CD14-positive monocyte (primary cell): ENCODE results near the gene CARNS1. TPM values are rescaled to one million over a fixed set of nuclear protein-coding genes. Genes with fewer than 3 reads are reported as not detected.

Source experiments
- DNase-seq, 3 donors: peaks; one replicate each; pipeline ENCODE4 v3.0.0-alpha.2; 2011 to 2022
- H2AFZ ChIP-seq: 2 replicates; pipeline ENCODE4 v1.6.0; 2012; ENCODE audit warnings: mild to moderate bottlenecking, low read depth, low read length, inconsistent platforms; ENCODE audit not compliant: insufficient read depth, poor library complexity, severe bottlenecking
- H3K27ac ChIP-seq, 2 donors: 1 replicate in 1 of 2; 2 replicates in 1 of 2; pipeline ENCODE4 v1.5.1; 2012 to 2013; ENCODE audit warnings: low read length in 2 of 2, control low read depth in 1 of 2, inconsistent platforms in 1 of 2, low read depth in 1 of 2, mild to moderate bottlenecking in 1 of 2
- H3K27me3 ChIP-seq, 2 donors: one replicate each; pipeline versions ENCODE4 v1.6.0 to v1.6.1; 2011 to 2013; ENCODE audit warnings: low read length in 2 of 2; ENCODE audit not compliant: control insufficient read depth in 2 of 2, insufficient read depth in 2 of 2
- H3K36me3 ChIP-seq, 2 donors: replicated peaks in 1 of 2; 1 replicate in 1 of 2; 2 replicates in 1 of 2; pipeline versions ENCODE4 v1.5.1 to v1.6.1; 2012 to 2013; ENCODE audit warnings: low read length in 2 of 2, control low read depth in 1 of 2, inconsistent platforms in 1 of 2, mild to moderate bottlenecking in 1 of 2; ENCODE audit not compliant: insufficient read depth in 2 of 2, control insufficient read depth in 1 of 2
- H3K4me1 ChIP-seq, 2 donors: 1 replicate in 1 of 2; 2 replicates in 1 of 2; pipeline versions ENCODE4 v1.5.1 to v1.6.1; 2012 to 2013; ENCODE audit warnings: low read length in 2 of 2, control low read depth in 1 of 2, inconsistent platforms in 1 of 2, mild to moderate bottlenecking in 1 of 2, moderate library complexity in 1 of 2; ENCODE audit not compliant: insufficient read depth in 2 of 2, control insufficient read depth in 1 of 2
- H3K4me2 ChIP-seq: replicated peaks from 2 replicates; pipeline ENCODE3; 2012; ENCODE audit warnings: low read length, moderate library complexity, mild to moderate bottlenecking; ENCODE audit not compliant: poor library complexity, severe bottlenecking; ENCODE audit errors: extremely low read depth
- H3K4me3 ChIP-seq, 3 experiments: fragments of 200-600 bp in 1 of 3; sonication (generic) in 1 of 3; replicated peaks in 1 of 3; 1 replicate in 2 of 3; 2 replicates in 1 of 3; pipeline ENCODE4 v1.5.1; 2011 to 2013; ENCODE audit warnings: low read length in 3 of 3, mild to moderate bottlenecking in 3 of 3, control low read depth in 2 of 3, low read depth in 2 of 3, inconsistent platforms in 1 of 3, moderate library complexity in 1 of 3
- H3K79me2 ChIP-seq: 2 replicates; pipeline ENCODE4 v1.6.0; 2012; ENCODE audit warnings: mild to moderate bottlenecking, control low read depth, inconsistent platforms, low read length, moderate library complexity; ENCODE audit not compliant: insufficient read depth
- H3K9ac ChIP-seq: 2 replicates; pipeline ENCODE4 v1.6.0; 2017; ENCODE audit warnings: low read length, mild to moderate bottlenecking; ENCODE audit not compliant: insufficient read depth, poor library complexity, severe bottlenecking
- H3K9me3 ChIP-seq, 2 donors: replicated peaks in 1 of 2; 1 replicate in 1 of 2; 2 replicates in 1 of 2; pipeline versions ENCODE4 v1.5.1 to v1.6.1; 2012 to 2013; ENCODE audit warnings: low read length in 2 of 2, control low read depth in 1 of 2; ENCODE audit not compliant: control insufficient read depth in 1 of 2, insufficient read depth in 1 of 2
- H4K20me1 ChIP-seq: 2 replicates; pipeline ENCODE4 v1.6.0; 2012; ENCODE audit warnings: mild to moderate bottlenecking, low read length, control low read depth, moderate library complexity; ENCODE audit not compliant: insufficient read depth
- H3K27ac Mint-ChIP-seq, 7 donors: one replicate each; pipeline ENCODE4 v1.8.0; 2020; ENCODE audit warnings: mild to moderate bottlenecking in 7 of 7, mixed read lengths in 7 of 7, moderate library complexity in 6 of 7, inconsistent platforms in 2 of 7
- H3K27me3 Mint-ChIP-seq, 3 donors: one replicate each; pipeline ENCODE4 v1.8.0; 2021 to 2022; ENCODE audit warnings: low read depth in 3 of 3, mild to moderate bottlenecking in 3 of 3, mixed read lengths in 3 of 3, moderate library complexity in 3 of 3, inconsistent platforms in 1 of 3
- H3K36me3 Mint-ChIP-seq, 2 donors: one replicate each; pipeline ENCODE4 v1.8.0; 2020; ENCODE audit warnings: mixed read lengths in 2 of 2, inconsistent platforms in 1 of 2, mild to moderate bottlenecking in 1 of 2
- H3K4me1 Mint-ChIP-seq: one replicate; pipeline ENCODE4 v1.8.0; 2020; ENCODE audit warnings: mild to moderate bottlenecking, mixed read lengths
- H3K4me3 Mint-ChIP-seq, 2 donors: one replicate each; pipeline ENCODE4 v1.8.0; 2020; ENCODE audit warnings: mild to moderate bottlenecking in 2 of 2, mixed read lengths in 2 of 2, moderate library complexity in 1 of 2
- H3K9me3 Mint-ChIP-seq, 7 donors: one replicate each; pipeline ENCODE4 v1.8.0; 2020 to 2022; ENCODE audit warnings: mixed read lengths in 7 of 7, mild to moderate bottlenecking in 6 of 7, moderate library complexity in 6 of 7, inconsistent platforms in 2 of 7
- WGBS: methylation state at CpG from one replicate; pipeline ENCODE4 v1.1.5; 2013; ENCODE audit warnings: missing lambda C conversion rate; ENCODE audit not compliant: insufficient coverage; 5-methylcytosine and 5-hydroxymethylcytosine counted together
- intact Hi-C, 2 donors: fragments of 100-400 bp; cut with micrococcal nuclease; formaldehyde crosslinking; loops; one replicate each; pipeline versions ENCODE4 v1.15.0 to v1.15.1; 2023
- polyA plus RNA-seq, 3 donors: library from polyadenylated mRNA; depleted of rRNA in 1 of 3; unstranded in 2 of 3; stranded (reverse) in 1 of 3; fragments of 300-500 nt in 2 of 3; fragments of >200 nt in 1 of 3; fragmentation: Illumina TruSeq in 2 of 3; gene quantifications; 1 replicate in 2 of 3; 2 replicates in 1 of 3; pipeline ENCODE4 v1.2.3, GENCODE V29; 2012 to 2021
- TF ChIP-seq, protein P1 (sequence below): fragments of 200-600 bp; IDR thresholded peaks from one replicate; pipeline ENCODE4 v1.8.0; 2022; ENCODE audit warnings: antibody characterized with exemption, mild to moderate bottlenecking

CARNS1 gene
- polyA plus RNA-seq, 3 donors = 0.09 TPM; not detected in 2

DNA sequence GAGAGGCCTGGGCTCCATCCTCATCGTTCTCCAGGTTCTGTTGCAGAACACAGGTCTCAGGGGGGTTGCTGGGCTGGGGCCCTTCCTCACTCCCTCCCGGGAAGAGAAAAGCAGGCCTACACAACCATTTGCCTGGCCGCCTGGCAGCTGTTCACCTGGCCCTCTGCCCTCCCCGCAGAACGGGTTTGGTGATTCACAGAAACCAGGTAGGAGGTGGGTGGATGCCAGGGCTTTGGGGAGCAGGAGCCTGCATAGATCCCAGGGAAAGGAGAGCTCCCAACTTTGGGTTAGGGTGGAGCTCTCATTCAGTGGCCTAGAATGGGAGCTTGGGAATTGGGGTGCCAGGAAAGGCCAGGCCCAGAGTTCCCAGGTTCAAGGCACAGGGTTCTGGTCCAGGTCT lies 52.6 kb downstream of the CARNS1 start:
- DNase-seq = no peak
- 70% methylated on average over 5 of the region's 5 CpGs for WGBS

DNA sequence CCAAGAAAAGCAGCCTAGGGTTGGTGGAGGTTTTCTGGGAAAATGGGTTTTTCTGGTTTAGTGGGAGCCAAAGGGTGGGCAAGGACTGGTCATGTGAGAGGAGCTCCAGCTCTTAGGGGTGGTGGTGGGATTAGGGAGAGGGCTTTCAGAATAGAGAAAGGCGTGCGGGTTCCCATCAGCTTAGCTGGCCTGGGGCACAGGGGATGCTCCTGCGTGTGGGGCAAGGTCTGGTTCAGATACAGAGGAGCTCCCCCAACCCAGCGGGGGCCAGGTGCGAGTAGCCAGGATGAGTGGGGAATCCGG lies 52.9 kb downstream of the CARNS1 start:
- Histone ChIP-seq H3K9me3 (no peaks in the 10 kb centered on the region), H3K9ac (peak overlapping the region; percentile 70), H3K36me3 (no peaks in the 10 kb centered on the region), H3K79me2 (peaks cover 7% of the 10 kb centered on the region), H3K4me2 (peak overlapping the region; percentile 92), H3K4me3 (peak overlapping the region; percentile 63 to 88 (median 66)), H4K20me1 (no peaks in the 10 kb centered on the region), H3K27ac (no peak overlapping the region), H3K4me1 (peaks cover 32 to 49% of the 10 kb centered on the region in 2 donors), H3K27me3 (no peaks in the 10 kb centered on the region), H2AFZ (peak overlapping the region; percentile 81)
- WGBS = 4% methylated on average over 6 of the region's 6 CpGs
- intact Hi-C loops = loop anchor here (2.0 to 5.0 kb wide), 4 partner anchors 34 to 66 kb away; partner anchors contain the start of genes PPP1CA (in 1 of the 2), RPS6KB2 (in 1 of the 2) and TBC1D10C (in 1 of the 2)
- Mint-ChIP-seq H3K27me3 (peaks cover 0 to 10% (median 5%) of the 10 kb centered on the region in 3 donors), H3K4me1 (peaks cover 33% of the 10 kb centered on the region), H3K36me3 (peaks cover 0 to 2% of the 10 kb centered on the region in 2 donors), H3K4me3 (peak overlapping the region; percentile 79 to 92), H3K9me3 (peaks cover 0 to 2% (median 0%) of the 10 kb centered on the region in 7 donors), H3K27ac (peak overlapping the region in 5 of 7 donors; percentile 26 to 66 (median 52))
- no peak for DNase-seq
- TF ChIP-seq, protein P1, sequence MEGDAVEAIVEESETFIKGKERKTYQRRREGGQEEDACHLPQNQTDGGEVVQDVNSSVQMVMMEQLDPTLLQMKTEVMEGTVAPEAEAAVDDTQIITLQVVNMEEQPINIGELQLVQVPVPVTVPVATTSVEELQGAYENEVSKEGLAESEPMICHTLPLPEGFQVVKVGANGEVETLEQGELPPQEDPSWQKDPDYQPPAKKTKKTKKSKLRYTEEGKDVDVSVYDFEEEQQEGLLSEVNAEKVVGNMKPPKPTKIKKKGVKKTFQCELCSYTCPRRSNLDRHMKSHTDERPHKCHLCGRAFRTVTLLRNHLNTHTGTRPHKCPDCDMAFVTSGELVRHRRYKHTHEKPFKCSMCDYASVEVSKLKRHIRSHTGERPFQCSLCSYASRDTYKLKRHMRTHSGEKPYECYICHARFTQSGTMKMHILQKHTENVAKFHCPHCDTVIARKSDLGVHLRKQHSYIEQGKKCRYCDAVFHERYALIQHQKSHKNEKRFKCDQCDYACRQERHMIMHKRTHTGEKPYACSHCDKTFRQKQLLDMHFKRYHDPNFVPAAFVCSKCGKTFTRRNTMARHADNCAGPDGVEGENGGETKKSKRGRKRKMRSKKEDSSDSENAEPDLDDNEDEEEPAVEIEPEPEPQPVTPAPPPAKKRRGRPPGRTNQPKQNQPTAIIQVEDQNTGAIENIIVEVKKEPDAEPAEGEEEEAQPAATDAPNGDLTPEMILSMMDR = no peak

More for the DNA sequence above, 52.6 kb downstream of the CARNS1 start:
- Histone ChIP-seq H3K4me3 (peak overlapping the region in 2 of 3 experiments; percentile 63 to 88), H3K79me2 (peaks cover 7% of the 10 kb centered on the region), H2AFZ (no peak overlapping the region), H3K4me1 (peaks cover 32 to 52% of the 10 kb centered on the region in 2 donors), H3K27ac (no peak overlapping the region), H4K20me1 (no peaks in the 10 kb centered on the region), H3K36me3 (no peaks in the 10 kb centered on the region), H3K4me2 (peak overlapping the region; percentile 92), H3K9me3 (no peaks in the 10 kb centered on the region), H3K27me3 (no peaks in the 10 kb centered on the region), H3K9ac (peak overlapping the region; percentile 70)
- peaks cover 33% of the 10 kb centered on the region for H3K4me1 Mint-ChIP-seq
- H3K4me3 Mint-ChIP-seq = peak overlapping the region; percentile 79 to 92
- peaks cover 0 to 2% (median 0%) of the 10 kb centered on the region in 7 donors for H3K9me3 Mint-ChIP-seq
- peaks cover 0 to 10% (median 4%) of the 10 kb centered on the region in 3 donors for H3K27me3 Mint-ChIP-seq
- H3K27ac Mint-ChIP-seq = peak overlapping the region in 3 of 7 donors; percentile 26 to 66 (median 47)
- H3K36me3 Mint-ChIP-seq = peaks cover 0 to 2% of the 10 kb centered on the region in 2 donors
- TF ChIP-seq, protein P1 = no peak
- intact Hi-C loops = loop anchor here (2.0 to 5.0 kb wide), 4 partner anchors 34 to 66 kb away; partner anchors contain the start of genes PPP1CA (in 1 of the 2), RPS6KB2 (in 1 of the 2) and TBC1D10C (in 1 of the 2)
